GM21367 (cell line): Measurements from ENCODE around the gene P2RY11.

Experiments
- ATAC-seq: cut with Tn5 transposase; IDR thresholded peaks from one replicate; pipeline ENCODE4 v1.9.1; 2021; ENCODE audit not compliant: unreplicated experiment

Gene P2RY11

GRCh38 chr19:10092648-10093294 is 18.7 kb upstream of the P2RY11 start:
- no peak for ATAC-seq

- ATAC-seq, result no peak
Observed at GRCh38 chr19:10093295-10094186, 18.0 kb upstream of the P2RY11 start.

DNA sequence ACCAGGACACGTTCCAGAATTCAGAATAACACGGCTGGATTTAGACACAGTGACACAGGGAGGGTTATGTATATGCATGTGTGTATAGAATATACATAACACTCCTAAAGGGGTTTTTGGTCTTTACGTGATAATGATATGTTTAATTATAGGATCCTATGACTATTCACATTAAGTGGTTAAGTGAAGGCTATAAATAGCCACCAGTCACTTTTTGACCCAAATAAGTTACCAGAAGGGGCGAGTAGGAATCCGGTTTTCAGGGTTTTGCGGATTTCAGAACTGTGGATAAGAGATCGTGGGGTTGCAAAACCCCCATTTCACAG is 15.9 kb upstream of the P2RY11 start:
- no peak for ATAC-seq

DNA sequence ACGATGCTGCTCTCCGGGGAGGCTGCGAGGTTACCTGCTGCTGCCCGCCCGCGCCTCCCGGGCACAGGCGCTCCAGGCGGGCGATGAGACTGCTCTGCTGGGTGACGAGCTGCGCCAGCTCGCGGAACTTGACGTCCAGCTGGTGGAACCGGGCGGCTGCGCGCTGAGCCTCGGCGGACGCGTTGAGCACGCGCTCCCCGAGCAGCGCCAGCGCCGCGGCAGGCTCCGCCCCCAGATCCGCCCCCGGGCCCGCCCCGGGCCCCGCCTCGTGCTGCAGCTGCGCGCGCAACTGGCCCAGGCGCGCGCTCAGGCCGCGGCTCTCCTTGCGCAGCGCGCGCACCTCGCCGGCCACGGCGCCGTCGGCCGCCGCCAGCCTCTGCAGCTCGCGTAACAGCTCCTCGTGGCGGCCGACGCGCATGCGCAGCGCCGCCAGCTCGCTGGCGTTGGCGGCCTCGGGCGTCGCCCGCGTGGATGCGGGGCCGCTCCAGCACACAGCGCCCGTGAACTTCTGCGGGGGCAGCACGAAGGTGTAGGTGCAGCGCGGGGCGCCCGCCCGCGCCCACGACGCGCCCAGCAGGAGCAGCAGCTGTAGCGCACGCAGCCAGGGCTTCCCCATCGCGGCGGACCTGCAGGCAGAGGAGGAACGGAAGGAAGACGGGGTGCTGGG is 15.4 kb upstream of the P2RY11 start:
- ATAC-seq, result no peak

GRCh38 chr19:10096615-10096963 is 14.9 kb upstream of the P2RY11 start:
- ATAC-seq, result no peak

DNA sequence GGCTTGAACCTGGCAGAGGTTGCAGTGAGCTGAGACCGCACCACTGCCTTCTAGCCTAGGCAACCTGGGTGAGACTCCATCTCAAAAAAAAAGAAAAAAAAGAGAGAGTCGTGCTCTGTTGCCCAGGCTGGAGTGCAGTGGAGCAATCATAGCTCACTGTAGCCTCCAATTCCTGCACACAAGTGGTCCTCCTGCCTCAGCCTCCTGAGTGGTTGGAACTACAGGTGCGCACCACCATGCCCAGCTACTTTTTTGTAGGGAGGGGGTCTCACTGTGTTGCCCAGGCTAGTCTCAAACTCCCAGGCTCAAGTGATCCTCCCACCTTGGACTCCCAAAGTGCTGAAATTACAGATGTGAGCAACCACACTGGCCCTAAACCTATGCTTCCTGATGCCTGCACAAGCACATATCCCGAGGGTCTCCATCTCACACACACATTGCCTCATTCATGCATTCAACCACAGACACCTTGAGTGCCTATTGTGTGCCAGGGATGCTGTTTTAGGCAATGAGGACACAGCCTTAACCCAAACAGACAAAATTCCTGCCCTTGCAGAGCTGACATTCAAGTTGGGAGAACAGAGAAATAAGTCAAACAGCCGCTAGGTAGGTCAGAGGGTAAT is 11.2 kb upstream of the P2RY11 start:
- no peak for ATAC-seq

GRCh38 chr19:10102787-10103236 is 8.7 kb upstream of the P2RY11 start:
- no peak for ATAC-seq

DNA sequence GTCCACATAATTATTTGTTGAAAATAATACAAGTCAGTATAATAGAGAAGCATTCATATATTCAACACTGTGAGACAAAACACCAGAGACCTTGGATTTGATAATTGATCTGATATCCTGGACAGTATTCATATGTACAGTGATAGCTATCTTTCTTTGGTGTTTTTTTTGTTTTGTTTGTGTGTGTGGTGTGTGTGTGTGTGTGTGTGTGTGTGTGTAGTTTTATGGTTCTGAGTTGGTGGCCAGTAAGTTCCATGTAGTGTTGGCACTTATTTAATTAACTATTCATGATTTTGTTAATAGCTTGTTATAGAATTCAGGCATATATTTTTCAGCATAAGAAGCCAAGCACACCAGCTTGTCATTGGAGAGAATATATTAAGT is 7.4 kb upstream of the P2RY11 start:
- ATAC-seq, result no peak

GRCh38 chr19:10104665-10105508 is 6.6 kb upstream of the P2RY11 start:
- ATAC-seq, result peak; percentile 34

- no peak for ATAC-seq
Observed at GRCh38 chr19:10105509-10106099, 5.9 kb upstream of the P2RY11 start.

DNA sequence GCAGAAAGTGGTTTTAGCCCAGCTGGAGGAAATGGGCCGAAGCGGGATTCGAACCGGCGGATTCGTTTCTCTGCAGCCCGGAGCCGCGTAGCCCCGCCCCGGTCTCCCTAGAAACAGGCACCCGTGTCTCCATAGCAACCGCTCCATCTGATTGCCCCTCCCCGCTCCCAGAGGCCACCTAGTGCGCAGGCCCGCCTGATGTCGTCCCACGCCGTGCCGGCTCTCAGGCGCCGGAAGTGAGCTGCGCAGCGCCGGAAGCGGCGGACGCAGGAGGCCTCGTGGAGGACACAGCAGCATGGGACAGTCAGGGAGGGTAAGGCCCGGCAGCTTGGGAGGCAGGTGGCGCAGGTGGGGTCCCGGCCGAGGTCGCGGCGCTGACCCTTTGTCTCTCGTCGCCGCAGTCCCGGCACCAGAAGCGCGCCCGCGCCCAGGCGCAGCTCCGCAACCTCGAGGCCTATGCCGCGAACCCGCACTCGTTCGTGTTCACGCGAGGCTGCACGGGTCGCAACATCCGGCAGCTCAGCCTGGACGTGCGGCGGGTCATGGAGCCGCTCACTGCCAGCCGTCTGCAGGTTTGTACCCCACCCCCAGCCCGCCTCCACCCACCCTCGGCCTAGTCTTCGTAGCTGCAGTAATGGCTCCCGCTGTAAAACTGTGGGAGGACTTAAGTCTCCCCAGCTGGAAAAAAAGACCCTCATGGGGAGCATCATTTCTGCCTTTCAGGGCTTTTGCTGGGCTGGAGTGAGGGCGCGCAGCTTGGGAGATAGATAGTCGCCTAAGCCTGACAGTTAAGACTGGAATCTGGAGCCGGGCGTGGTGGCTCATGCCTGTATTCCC is 5.2 kb upstream of the P2RY11 start, which contains the start of gene PPAN:
TSS of gene PPAN (plus strand) at position 263 of the 837 bp plus-strand sequence. CDS start at position 296, 33 bp downstream.
- ATAC-seq, result peak; percentile 42

- no peak for ATAC-seq
Observed at GRCh38 chr19:10107254-10107653, 4.2 kb upstream of the P2RY11 start.

DNA sequence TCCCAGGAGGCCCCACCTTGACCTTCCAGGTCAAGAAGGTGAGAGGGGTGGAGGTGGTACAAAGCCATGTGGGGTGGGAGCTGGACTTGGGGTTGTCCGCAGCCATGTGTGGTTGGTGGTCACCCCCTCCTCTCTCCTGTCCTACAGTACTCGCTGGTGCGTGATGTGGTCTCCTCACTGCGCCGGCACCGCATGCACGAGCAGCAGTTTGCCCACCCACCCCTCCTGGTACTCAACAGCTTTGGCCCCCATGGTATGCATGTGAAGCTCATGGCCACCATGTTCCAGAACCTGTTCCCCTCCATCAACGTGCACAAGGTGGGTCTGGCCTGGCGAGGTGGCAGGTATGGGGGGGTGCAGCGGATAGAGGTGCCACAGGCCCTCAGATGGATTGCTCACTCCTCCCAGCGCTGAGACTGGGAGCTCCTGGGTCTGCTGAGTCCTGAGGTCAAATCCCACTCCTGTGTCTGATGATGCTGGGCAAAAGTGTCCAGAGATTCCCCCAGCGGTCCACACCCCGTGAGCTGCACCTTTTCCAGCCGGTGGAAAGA is 3.6 kb upstream of the P2RY11 start:
- ATAC-seq, result no peak

GRCh38 chr19:10109528-10109927 is 2.0 kb upstream of the P2RY11 start:
- ATAC-seq, result no peak

GRCh38 chr19:10110076-10110971 is 1.2 kb upstream of the P2RY11 start:
- ATAC-seq, result no peak

- ATAC-seq, result no peak
Observed at GRCh38 chr19:10110972-10111317, 548 bp upstream of the P2RY11 start.

- no peak for ATAC-seq
Observed at GRCh38 chr19:10112037-10112761, 706 bp downstream of the P2RY11 start.
